Liver (tissue), 9 donors: ENCODE results near the gene CXXC4. TPM values are rescaled to one million over a fixed set of nuclear protein-coding genes. Genes with fewer than 3 reads are reported as not detected.

Experiments
- DNase-seq: peaks from one replicate; pipeline ENCODE4 v3.0.0-alpha.2; 2017; ENCODE audit warnings: low spot score
- H3K27ac ChIP-seq, 2 donors: one replicate each; pipeline ENCODE4 v1.7.0; 2013; ENCODE audit warnings: inconsistent platforms in 2 of 2, low read length in 2 of 2, control low read depth in 1 of 2, low read depth in 1 of 2, mild to moderate bottlenecking in 1 of 2
- H3K27me3 ChIP-seq, 4 donors: one replicate each; pipeline versions ENCODE4 v1.6.1 to v1.7.0; 2013; ENCODE audit warnings: low read length in 3 of 4, inconsistent platforms in 1 of 4, mild to moderate bottlenecking in 1 of 4, moderate library complexity in 1 of 4; ENCODE audit not compliant: control insufficient read depth in 4 of 4, insufficient read depth in 4 of 4
- H3K36me3 ChIP-seq, 4 donors: one replicate each; pipeline versions ENCODE4 v1.6.1 to v1.7.0; 2013; ENCODE audit warnings: low read length in 3 of 4, mild to moderate bottlenecking in 3 of 4, low read depth in 1 of 4, moderate library complexity in 1 of 4; ENCODE audit not compliant: control insufficient read depth in 4 of 4, insufficient read depth in 3 of 4
- H3K4me1 ChIP-seq, 4 donors: one replicate each; pipeline versions ENCODE4 v1.6.1 to v1.7.0; 2013; ENCODE audit warnings: low read length in 3 of 4, mild to moderate bottlenecking in 3 of 4, moderate library complexity in 1 of 4; ENCODE audit not compliant: control insufficient read depth in 4 of 4, insufficient read depth in 4 of 4
- H3K4me3 ChIP-seq, 3 donors: one replicate each; pipeline versions ENCODE4 v1.6.1 to v1.7.0; 2013; ENCODE audit warnings: low read length in 3 of 3, control low read depth in 1 of 3, low read depth in 1 of 3, mild to moderate bottlenecking in 1 of 3
- H3K9ac ChIP-seq, 2 donors: one replicate each; pipeline ENCODE4 v1.7.0; 2013; ENCODE audit warnings: low read length in 2 of 2, mild to moderate bottlenecking in 2 of 2, moderate library complexity in 2 of 2, control low read depth in 1 of 2, low read depth in 1 of 2
- H3K9me3 ChIP-seq, 4 donors: one replicate each; pipeline versions ENCODE4 v1.6.1 to v1.7.0; 2013; ENCODE audit warnings: low read length in 3 of 4; ENCODE audit not compliant: control insufficient read depth in 4 of 4
- EGR1 ChIP-seq, 2 donors: IDR thresholded peaks; 2 replicates each; pipeline ENCODE4 v1.6.1; 2016 to 2018; ENCODE audit warnings: antibody characterized with exemption in 2 of 2, low read depth in 2 of 2
- FOXA1 ChIP-seq: IDR thresholded peaks from 2 replicates; pipeline ENCODE4 v1.6.1; 2016; ENCODE audit warnings: antibody characterized with exemption
- FOXA2 ChIP-seq: IDR thresholded peaks from 2 replicates; pipeline ENCODE4 v1.6.1; 2016; ENCODE audit warnings: antibody characterized with exemption
- GABPA ChIP-seq, 2 donors: IDR thresholded peaks in 1 of 2; conservative IDR thresholded peaks in 1 of 2; 2 replicates each; pipeline ENCODE4 v1.6.1; 2016; ENCODE audit warnings: antibody characterized with exemption in 2 of 2, mild to moderate bottlenecking in 1 of 2, moderate library complexity in 1 of 2
- HNF4A ChIP-seq, 2 donors: conservative IDR thresholded peaks; 2 replicates each; pipeline ENCODE4 v1.6.1; 2016; ENCODE audit warnings: antibody characterized with exemption in 2 of 2, mild to moderate bottlenecking in 2 of 2
- JUND ChIP-seq, 2 donors: IDR thresholded peaks; 2 replicates each; pipeline ENCODE4 v1.6.1; 2016; ENCODE audit warnings: antibody characterized with exemption in 2 of 2
- NR2F2 ChIP-seq: IDR thresholded peaks from 2 replicates; pipeline ENCODE4 v1.6.1; 2016; ENCODE audit warnings: antibody characterized with exemption
- RAD21 ChIP-seq, 2 donors: IDR thresholded peaks; 2 replicates each; pipeline ENCODE4 v1.6.1; 2016; ENCODE audit warnings: antibody characterized with exemption in 2 of 2, mild to moderate bottlenecking in 2 of 2
- RXRA ChIP-seq, 2 donors: IDR thresholded peaks; 2 replicates each; pipeline ENCODE4 v1.6.1; 2017 to 2018; ENCODE audit warnings: antibody characterized with exemption in 2 of 2, mild to moderate bottlenecking in 1 of 2
- SP1 ChIP-seq: IDR thresholded peaks from 2 replicates; pipeline ENCODE4 v1.6.1; 2018; ENCODE audit warnings: antibody characterized with exemption, mild to moderate bottlenecking
- TAF1 ChIP-seq: conservative IDR thresholded peaks from 2 replicates; pipeline ENCODE4 v1.6.1; 2016; ENCODE audit warnings: antibody characterized with exemption, mild to moderate bottlenecking
- YY1 ChIP-seq: IDR thresholded peaks from 2 replicates; pipeline ENCODE4 v1.6.1; 2016; ENCODE audit warnings: antibody characterized with exemption, mild to moderate bottlenecking
- whole genome bisulfite sequencing: extraction: QIAGEN DNeasy Blood & Tissue Kit; methylation state at CpG from one replicate; pipeline ENCODE4 v1.1.7; 2013; 5-methylcytosine and 5-hydroxymethylcytosine counted together
- polyA plus RNA-seq, 2 donors: library from polyadenylated mRNA; stranded (reverse) in 1 of 2; unstranded in 1 of 2; fragments of 200-250 nt in 1 of 2; fragments of >200 nt in 1 of 2; fragmentation: Nextera tagmentation in 1 of 2; extraction: Ambion mirVana in 1 of 2; gene quantifications; one replicate each; pipeline versions ENCODE4 v1.2.1 to v1.2.3, GENCODE V29; 2013 to 2015
- total RNA-seq, 2 donors: library from RNA; depleted of rRNA; stranded (reverse); fragments of >200 nt; gene quantifications; one replicate each; pipeline ENCODE4 v1.2.3, GENCODE V29; 2014
- TF ChIP-seq, protein P1 (sequence below): IDR thresholded peaks from 2 replicates; pipeline ENCODE4 v1.6.1; 2016; ENCODE audit warnings: antibody characterized with exemption, mild to moderate bottlenecking
- TF ChIP-seq, protein P2 (sequence below): IDR thresholded peaks from 2 replicates; pipeline ENCODE4 v1.6.1; 2016; ENCODE audit warnings: antibody characterized with exemption
- TF ChIP-seq, protein P3 (sequence below): IDR thresholded peaks from 2 replicates; pipeline ENCODE4 v1.6.1; 2016; ENCODE audit warnings: antibody characterized with exemption
- TF ChIP-seq, protein P4 (sequence below): fragments of 150-350 bp; IDR thresholded peaks from 2 replicates; pipeline ENCODE4 v1.5.1; 2017; ENCODE audit warnings: improper control_type of control experiment, low read depth, low read length; ENCODE audit not compliant: missing input control
- TF ChIP-seq, protein P5 (sequence below): IDR thresholded peaks from 2 replicates; pipeline ENCODE4 v1.6.1; 2016; ENCODE audit warnings: antibody characterized with exemption
- donor health status: healthy.
- donor health status: healthy.
- donor health status: healthy.
- donor health status: healthy.
- donor health status: healthy.

Gene CXXC4
- total and polyA plus RNA-seq, 4 donors = 0.17 to 1.2 (median 1.00) TPM

DNA sequence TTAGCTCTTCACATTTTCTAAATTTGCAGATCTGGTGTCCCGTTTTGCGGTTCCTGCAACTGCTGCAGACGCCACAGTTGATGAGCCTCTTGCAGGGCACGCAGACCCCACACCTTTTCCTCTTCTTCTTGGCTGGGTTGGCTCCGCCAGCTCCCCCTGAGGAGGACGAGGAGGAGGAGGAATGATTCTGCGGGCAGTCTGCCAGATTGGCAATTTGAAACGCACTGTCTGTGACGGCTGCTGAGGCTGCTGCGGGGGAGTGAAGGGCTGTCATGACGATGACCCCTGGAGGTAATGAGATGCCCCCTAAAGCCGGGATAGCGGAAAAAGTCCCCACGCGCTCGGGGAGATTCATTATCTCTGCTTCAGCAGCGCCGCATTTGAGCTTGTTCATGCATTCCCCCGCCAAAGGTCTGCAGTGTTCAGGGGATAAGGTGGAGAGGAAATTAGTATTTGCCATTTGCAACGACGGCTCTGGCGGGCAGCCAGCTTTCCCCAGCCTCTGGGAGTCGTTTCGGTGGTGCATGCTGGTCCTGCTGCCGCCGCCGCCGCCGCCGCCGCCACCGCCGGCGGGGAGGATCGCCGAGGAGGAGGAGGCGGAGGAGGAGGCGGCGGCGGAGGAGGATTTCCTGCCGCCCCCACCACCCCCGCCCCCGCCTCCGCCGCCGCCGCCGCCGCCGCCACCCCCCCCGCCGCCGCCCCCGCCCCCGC, 3.8 kb downstream of the CXXC4 start:
- under 1% methylated on average over 47 of the region's 55 CpGs for WGBS
- no peaks in the 10 kb centered on the region for H3K27me3 ChIP-seq
- peak overlapping the region; percentile 88 to 94 (median 88) for H3K4me3 ChIP-seq

DNA sequence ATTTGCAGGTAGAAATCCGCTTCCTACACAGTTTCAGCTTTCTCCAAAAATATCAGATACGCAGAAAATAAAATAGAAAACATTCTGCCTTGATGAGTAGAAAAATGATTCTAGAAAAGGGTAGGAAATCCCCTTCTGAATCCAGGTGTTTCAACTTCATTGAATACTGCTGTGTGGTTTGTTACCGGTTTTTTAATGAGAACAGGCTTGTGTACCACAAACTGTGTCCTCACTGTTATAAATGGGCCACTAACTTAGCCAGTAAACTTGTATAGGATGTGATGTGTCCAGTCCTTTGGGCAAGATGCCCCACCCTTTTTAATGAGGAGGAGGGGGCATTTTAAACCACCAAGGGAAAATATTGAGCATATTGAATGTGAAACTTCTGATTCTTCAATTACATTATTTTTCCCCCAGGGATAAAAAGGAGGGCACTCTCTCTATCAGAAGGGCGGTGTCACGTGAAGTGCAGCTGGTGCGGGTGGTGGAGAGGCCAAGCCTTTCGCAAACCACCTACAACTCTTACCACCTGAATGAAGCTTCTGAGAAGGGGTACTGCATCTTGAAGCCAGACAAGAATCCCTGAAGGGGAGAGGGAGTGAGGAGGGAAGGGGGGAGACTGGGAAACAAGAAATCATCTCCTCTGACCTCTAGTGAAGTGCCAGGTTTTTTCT, 4.5 kb downstream of the CXXC4 start:
- TF ChIP-seq, protein P1, sequence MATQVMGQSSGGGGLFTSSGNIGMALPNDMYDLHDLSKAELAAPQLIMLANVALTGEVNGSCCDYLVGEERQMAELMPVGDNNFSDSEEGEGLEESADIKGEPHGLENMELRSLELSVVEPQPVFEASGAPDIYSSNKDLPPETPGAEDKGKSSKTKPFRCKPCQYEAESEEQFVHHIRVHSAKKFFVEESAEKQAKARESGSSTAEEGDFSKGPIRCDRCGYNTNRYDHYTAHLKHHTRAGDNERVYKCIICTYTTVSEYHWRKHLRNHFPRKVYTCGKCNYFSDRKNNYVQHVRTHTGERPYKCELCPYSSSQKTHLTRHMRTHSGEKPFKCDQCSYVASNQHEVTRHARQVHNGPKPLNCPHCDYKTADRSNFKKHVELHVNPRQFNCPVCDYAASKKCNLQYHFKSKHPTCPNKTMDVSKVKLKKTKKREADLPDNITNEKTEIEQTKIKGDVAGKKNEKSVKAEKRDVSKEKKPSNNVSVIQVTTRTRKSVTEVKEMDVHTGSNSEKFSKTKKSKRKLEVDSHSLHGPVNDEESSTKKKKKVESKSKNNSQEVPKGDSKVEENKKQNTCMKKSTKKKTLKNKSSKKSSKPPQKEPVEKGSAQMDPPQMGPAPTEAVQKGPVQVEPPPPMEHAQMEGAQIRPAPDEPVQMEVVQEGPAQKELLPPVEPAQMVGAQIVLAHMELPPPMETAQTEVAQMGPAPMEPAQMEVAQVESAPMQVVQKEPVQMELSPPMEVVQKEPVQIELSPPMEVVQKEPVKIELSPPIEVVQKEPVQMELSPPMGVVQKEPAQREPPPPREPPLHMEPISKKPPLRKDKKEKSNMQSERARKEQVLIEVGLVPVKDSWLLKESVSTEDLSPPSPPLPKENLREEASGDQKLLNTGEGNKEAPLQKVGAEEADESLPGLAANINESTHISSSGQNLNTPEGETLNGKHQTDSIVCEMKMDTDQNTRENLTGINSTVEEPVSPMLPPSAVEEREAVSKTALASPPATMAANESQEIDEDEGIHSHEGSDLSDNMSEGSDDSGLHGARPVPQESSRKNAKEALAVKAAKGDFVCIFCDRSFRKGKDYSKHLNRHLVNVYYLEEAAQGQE = no peak
- peak in 1 of 2 donors; percentile 21 for TF ChIP-seq RXRA (IDR thresholded peaks at IDR 0.05)
- Histone ChIP-seq H3K36me3 (no peaks in the 10 kb centered on the region), H3K9ac (no peak overlapping the region), H3K27ac (peak overlapping the region; percentile 63), H3K4me3 (peak overlapping the region; percentile 88 to 94 (median 88)), H3K9me3 (no peaks in the 10 kb centered on the region), H3K4me1 (peaks cover 0 to 30% (median 24%) of the 10 kb centered on the region in 4 donors), H3K27me3 (no peaks in the 10 kb centered on the region)
- WGBS = 40% methylated on average over 7 of the region's 7 CpGs
- DNase-seq = no peak

More for the DNA sequence above, 3.8 kb downstream of the CXXC4 start:
- Histone ChIP-seq H3K9ac (no peak overlapping the region), H3K27ac (peak overlapping the region; percentile 63), H3K36me3 (no peaks in the 10 kb centered on the region), H3K9me3 (no peaks in the 10 kb centered on the region), H3K4me1 (peaks cover 0 to 31% (median 25%) of the 10 kb centered on the region in 4 donors)
- DNase-seq = peak; percentile 66
- TF ChIP-seq NR2F2 = no peak
- TF ChIP-seq RAD21 (IDR thresholded peaks at IDR 0.05) = peak in 1 of 2 donors; percentile 14
- no peak for TF ChIP-seq GABPA (IDR thresholded peaks at IDR 0.05 in 1 of 2, conservative IDR thresholded peaks at IDR 0.05 in 1 of 2)
- TF ChIP-seq EGR1 (IDR thresholded peaks at IDR 0.05; ENCODE audit: low read depth in 2 of 2) = peak; percentile 48 to 67

DNA sequence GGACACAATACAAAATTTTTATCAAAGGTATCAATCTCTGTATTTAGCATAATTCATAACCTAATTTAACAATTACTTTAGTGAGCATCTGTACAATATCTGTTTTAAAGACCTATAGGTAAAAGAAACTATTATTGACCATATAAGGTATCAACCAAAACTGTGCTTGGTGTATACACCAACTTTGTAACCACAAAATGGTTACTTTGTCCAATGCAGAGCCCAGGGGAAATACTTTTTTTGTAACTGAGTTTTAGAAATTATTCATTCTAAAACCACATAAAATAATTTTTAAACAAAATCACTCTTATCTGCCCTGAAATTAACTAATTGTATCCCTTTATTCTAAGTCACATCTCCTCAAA, 5.0 kb downstream of the CXXC4 start:
- H3K27ac ChIP-seq = no peak overlapping the region
- H3K9ac ChIP-seq = no peak overlapping the region
- H3K4me1 ChIP-seq = peaks cover 0 to 30% (median 24%) of the 10 kb centered on the region in 4 donors
- no peak for DNase-seq
- no peaks in the 10 kb centered on the region for H3K36me3 ChIP-seq
- H3K27me3 ChIP-seq = no peaks in the 10 kb centered on the region
- H3K9me3 ChIP-seq = no peaks in the 10 kb centered on the region
- no peak overlapping the region for H3K4me3 ChIP-seq
- TF ChIP-seq, protein P2, sequence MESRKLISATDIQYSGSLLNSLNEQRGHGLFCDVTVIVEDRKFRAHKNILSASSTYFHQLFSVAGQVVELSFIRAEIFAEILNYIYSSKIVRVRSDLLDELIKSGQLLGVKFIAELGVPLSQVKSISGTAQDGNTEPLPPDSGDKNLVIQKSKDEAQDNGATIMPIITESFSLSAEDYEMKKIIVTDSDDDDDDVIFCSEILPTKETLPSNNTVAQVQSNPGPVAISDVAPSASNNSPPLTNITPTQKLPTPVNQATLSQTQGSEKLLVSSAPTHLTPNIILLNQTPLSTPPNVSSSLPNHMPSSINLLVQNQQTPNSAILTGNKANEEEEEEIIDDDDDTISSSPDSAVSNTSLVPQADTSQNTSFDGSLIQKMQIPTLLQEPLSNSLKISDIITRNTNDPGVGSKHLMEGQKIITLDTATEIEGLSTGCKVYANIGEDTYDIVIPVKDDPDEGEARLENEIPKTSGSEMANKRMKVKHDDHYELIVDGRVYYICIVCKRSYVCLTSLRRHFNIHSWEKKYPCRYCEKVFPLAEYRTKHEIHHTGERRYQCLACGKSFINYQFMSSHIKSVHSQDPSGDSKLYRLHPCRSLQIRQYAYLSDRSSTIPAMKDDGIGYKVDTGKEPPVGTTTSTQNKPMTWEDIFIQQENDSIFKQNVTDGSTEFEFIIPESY = no peak
- no peak for TF ChIP-seq JUND (IDR thresholded peaks at IDR 0.05)
- no peak for TF ChIP-seq NR2F2
- TF ChIP-seq SP1 = no peak
- no peak for TF ChIP-seq FOXA2
- TF ChIP-seq EGR1 (IDR thresholded peaks at IDR 0.05; ENCODE audit: low read depth in 2 of 2) = no peak
- TF ChIP-seq, protein P3, sequence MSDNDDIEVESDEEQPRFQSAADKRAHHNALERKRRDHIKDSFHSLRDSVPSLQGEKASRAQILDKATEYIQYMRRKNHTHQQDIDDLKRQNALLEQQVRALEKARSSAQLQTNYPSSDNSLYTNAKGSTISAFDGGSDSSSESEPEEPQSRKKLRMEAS = no peak
- no peak for TF ChIP-seq HNF4A (conservative IDR thresholded peaks at IDR 0.05)
- TF ChIP-seq, protein P4, sequence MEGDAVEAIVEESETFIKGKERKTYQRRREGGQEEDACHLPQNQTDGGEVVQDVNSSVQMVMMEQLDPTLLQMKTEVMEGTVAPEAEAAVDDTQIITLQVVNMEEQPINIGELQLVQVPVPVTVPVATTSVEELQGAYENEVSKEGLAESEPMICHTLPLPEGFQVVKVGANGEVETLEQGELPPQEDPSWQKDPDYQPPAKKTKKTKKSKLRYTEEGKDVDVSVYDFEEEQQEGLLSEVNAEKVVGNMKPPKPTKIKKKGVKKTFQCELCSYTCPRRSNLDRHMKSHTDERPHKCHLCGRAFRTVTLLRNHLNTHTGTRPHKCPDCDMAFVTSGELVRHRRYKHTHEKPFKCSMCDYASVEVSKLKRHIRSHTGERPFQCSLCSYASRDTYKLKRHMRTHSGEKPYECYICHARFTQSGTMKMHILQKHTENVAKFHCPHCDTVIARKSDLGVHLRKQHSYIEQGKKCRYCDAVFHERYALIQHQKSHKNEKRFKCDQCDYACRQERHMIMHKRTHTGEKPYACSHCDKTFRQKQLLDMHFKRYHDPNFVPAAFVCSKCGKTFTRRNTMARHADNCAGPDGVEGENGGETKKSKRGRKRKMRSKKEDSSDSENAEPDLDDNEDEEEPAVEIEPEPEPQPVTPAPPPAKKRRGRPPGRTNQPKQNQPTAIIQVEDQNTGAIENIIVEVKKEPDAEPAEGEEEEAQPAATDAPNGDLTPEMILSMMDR = no peak
- TF ChIP-seq, protein P5, sequence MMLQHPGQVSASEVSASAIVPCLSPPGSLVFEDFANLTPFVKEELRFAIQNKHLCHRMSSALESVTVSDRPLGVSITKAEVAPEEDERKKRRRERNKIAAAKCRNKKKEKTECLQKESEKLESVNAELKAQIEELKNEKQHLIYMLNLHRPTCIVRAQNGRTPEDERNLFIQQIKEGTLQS = no peak
- TF ChIP-seq TAF1 = no peak
- TF ChIP-seq RAD21 (IDR thresholded peaks at IDR 0.05) = no peak
- TF ChIP-seq FOXA1 = no peak
- TF ChIP-seq GABPA (IDR thresholded peaks at IDR 0.05 in 1 of 2, conservative IDR thresholded peaks at IDR 0.05 in 1 of 2) = no peak
- TF ChIP-seq RXRA (IDR thresholded peaks at IDR 0.05) = no peak
- no peak for TF ChIP-seq YY1
